Prostate gland (tissue), 2 donors: ENCODE results near the gene FAM180B. TPM values are rescaled to one million over a fixed set of nuclear protein-coding genes. Genes with fewer than 3 reads are reported as not detected.

Experiments
- DNase-seq: peaks from one replicate; pipeline ENCODE4 v3.0.0-alpha.2; 2019; ENCODE audit warnings: low spot score
- H3K27ac ChIP-seq, 2 donors: fragments of 200-600 bp; sonication (generic); 2 replicates each; pipeline ENCODE4 v1.5.1; 2017 to 2019
- H3K27me3 ChIP-seq: fragments of 200-600 bp; sonication (generic); replicated peaks from 2 replicates; pipeline ENCODE4 v1.5.1; 2019; ENCODE audit not compliant: insufficient read depth
- H3K36me3 ChIP-seq, 2 donors: fragments of 200-600 bp; sonication (generic); 1 replicate in 1 of 2; 2 replicates in 1 of 2; pipeline versions ENCODE4 v1.5.1 to v1.8.1; 2017 to 2019
- H3K4me1 ChIP-seq: fragments of 200-600 bp; sonication (generic); replicated peaks from 2 replicates; pipeline ENCODE4 v1.5.1; 2019
- H3K4me3 ChIP-seq, 2 donors: fragments of 200-600 bp; sonication (generic); 2 replicates each; pipeline ENCODE4 v1.5.1; 2017 to 2019
- H3K9me3 ChIP-seq: fragments of 200-600 bp; sonication (generic); 2 replicates; pipeline ENCODE4 v1.5.1; 2017
- POLR2A ChIP-seq: fragments of 450-650 bp; IDR thresholded peaks from one replicate; pipeline ENCODE4 v1.6.1; 2016; ENCODE audit warnings: antibody characterized with exemption, mild to moderate bottlenecking
- POLR2AphosphoS5 ChIP-seq: sonication (generic); formaldehyde crosslinking; IDR thresholded peaks from one replicate; pipeline ENCODE4 v1.6.1; 2017; ENCODE audit warnings: antibody characterized with exemption
- WGBS: methylation state at CpG from one replicate; pipeline ENCODE4 v1.1.5; 2018; 5-methylcytosine and 5-hydroxymethylcytosine counted together
- intact Hi-C: fragments of 100-400 bp; cut with DNase I; formaldehyde crosslinking; loops from one replicate; pipeline ENCODE4 v1.14.2; 2022
- total RNA-seq, 2 donors: library from RNA; depleted of rRNA; stranded (reverse); fragments of >200 nt; gene quantifications; one replicate each; pipeline ENCODE4 v1.1.0, GENCODE V29; 2016
- TF ChIP-seq, protein P1 (sequence below), 4 experiments: fragments of 200-600 bp in 2 of 4; fragments of 450-650 bp in 2 of 4; sonication (generic) in 2 of 4; IDR thresholded peaks; 1 replicate in 3 of 4; 2 replicates in 1 of 4; pipeline ENCODE4 v1.5.1; 2016 to 2019; ENCODE audit warnings: antibody characterized with exemption in 4 of 4, mild to moderate bottlenecking in 2 of 4, moderate library complexity in 2 of 4

The FAM180B gene
- total RNA-seq, 2 donors from 2014 or later, result not detected

DNA sequence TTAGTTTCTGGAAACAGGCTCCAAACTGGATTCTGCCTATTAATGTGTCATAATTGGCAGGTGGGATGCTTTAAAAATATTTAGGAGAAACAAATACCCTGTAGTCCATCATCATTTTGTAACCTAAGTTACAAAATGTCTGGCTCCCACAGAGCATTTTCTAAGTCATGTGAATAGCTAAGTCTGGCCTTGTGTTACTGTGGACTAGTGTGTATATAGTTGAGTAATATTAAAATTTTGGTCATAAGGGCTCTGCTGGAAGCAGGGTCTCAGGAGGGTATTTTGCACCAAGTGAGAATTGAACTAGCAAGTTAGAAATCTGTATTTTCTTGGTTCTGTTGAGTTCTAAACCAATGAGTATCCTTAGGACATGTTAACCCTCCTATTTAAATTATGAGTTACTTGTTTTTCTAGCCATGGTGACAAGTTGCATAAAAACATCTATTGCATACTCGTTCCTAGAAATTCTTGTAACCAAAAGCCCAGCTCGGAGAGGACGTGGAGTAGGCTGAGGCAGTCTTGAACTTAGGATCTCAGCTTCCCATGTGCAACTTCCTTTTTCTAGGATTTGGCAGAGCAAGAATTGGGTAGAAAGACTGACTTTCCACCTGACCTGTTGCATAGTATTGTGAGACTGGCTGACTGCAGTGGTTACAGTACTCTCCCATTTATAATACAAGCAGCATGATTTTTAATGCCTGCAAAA is 15.7 kb upstream of the FAM180B start:
- TF ChIP-seq POLR2A (no peak), POLR2AphosphoS5 (no peak)
- TF ChIP-seq, protein P1, sequence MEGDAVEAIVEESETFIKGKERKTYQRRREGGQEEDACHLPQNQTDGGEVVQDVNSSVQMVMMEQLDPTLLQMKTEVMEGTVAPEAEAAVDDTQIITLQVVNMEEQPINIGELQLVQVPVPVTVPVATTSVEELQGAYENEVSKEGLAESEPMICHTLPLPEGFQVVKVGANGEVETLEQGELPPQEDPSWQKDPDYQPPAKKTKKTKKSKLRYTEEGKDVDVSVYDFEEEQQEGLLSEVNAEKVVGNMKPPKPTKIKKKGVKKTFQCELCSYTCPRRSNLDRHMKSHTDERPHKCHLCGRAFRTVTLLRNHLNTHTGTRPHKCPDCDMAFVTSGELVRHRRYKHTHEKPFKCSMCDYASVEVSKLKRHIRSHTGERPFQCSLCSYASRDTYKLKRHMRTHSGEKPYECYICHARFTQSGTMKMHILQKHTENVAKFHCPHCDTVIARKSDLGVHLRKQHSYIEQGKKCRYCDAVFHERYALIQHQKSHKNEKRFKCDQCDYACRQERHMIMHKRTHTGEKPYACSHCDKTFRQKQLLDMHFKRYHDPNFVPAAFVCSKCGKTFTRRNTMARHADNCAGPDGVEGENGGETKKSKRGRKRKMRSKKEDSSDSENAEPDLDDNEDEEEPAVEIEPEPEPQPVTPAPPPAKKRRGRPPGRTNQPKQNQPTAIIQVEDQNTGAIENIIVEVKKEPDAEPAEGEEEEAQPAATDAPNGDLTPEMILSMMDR (IDR thresholded peaks at IDR 0.05), result no peak
- Histone ChIP-seq H3K27ac (no peak overlapping the region), H3K36me3 (no peaks in the 10 kb centered on the region), H3K27me3 (no peaks in the 10 kb centered on the region), H3K9me3 (no peaks in the 10 kb centered on the region), H3K4me1 (peaks cover 7% of the 10 kb centered on the region), H3K4me3 (no peak overlapping the region)
- no peak for DNase-seq
- 94% methylated on average over 3 of the region's 3 CpGs for WGBS
- intact Hi-C loops, result no loop called here

DNA sequence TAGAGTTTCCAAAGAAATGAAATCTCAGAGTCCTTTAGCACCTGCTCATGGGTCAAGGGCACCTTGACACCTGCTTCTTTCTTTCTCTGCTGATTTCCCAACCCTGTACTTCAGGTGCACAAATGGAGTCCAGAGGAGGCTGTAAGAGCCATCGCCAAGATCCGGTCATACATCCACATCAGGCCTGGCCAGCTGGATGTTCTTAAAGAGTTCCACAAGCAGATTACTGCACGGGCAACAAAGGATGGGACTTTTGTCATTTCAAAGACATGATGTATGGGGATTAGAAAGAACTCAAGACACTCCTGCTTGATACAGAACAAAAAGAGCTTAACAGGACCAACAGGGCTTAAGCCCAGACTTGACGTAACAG is 15.1 kb upstream of the FAM180B start:
- TF ChIP-seq POLR2A (no peak), POLR2AphosphoS5 (no peak)
- TF ChIP-seq, protein P1 (IDR thresholded peaks at IDR 0.05), result no peak
- WGBS, result 86% methylated on average over 4 of the region's 4 CpGs
- H3K4me1 ChIP-seq, result peaks cover 7% of the 10 kb centered on the region
- no peaks in the 10 kb centered on the region for H3K27me3 ChIP-seq
- H3K36me3 ChIP-seq, result no peaks in the 10 kb centered on the region
- no peak overlapping the region for H3K4me3 ChIP-seq
- H3K9me3 ChIP-seq, result no peaks in the 10 kb centered on the region
- DNase-seq, result no peak
- H3K27ac ChIP-seq, result no peak overlapping the region
- intact Hi-C loops, result no loop called here

DNA sequence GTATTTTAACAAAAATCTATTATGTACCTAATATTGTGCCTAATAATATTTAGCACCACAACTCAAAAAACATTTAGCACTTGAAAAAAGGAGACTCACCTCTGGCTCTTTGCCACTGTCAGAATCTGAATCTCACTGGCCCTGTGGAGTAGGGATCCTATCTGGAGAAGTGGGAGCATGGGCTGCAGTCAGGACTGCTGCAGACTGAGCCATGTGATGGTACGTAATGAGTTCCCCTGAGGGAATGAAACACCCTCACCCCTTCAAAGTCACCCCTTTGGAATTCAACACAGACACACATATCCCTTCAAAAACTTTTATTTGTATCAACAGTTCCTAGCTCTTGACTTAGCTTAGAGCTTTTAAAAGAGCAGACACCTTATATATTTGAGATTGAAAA is 14.6 kb upstream of the FAM180B start:
- TF ChIP-seq POLR2A, result no peak
- TF ChIP-seq, protein P1 (IDR thresholded peaks at IDR 0.05), result no peak
- no peak for TF ChIP-seq POLR2AphosphoS5
- Histone ChIP-seq H3K36me3 (no peaks in the 10 kb centered on the region), H3K4me1 (peaks cover 7% of the 10 kb centered on the region), H3K27ac (no peak overlapping the region), H3K27me3 (no peaks in the 10 kb centered on the region), H3K4me3 (no peak overlapping the region), H3K9me3 (no peaks in the 10 kb centered on the region)
- intact Hi-C loops, result no loop called here
- WGBS, result 71% methylated on average over 1 of the region's 1 CpG
- no peak for DNase-seq

DNA sequence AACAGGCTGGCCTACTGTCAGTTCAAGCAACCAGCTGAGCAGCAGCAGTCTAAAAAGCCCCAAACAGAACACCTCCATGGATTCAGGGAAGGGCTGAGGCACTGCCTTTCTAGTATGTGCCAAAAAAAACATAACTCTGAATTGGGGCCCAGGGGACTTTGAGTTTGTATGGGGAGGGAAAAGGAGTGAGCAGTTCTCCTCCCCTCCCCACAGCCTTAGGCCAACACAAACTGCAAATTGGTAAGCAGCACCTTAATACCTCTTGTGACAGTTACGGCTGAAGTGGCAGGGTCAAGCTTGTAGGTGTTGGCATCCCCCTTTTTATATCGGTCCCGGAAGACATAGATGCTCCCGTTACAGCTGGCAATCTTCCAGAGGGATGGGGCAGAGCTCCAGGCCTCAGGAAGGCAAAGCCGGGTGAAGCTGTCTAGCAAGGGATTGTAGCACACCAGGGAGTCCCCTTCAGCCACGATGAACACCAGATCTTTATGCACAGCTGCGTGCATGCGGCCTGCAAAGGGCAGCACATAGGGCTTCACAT is 13.7 kb upstream of the FAM180B start:
- Histone ChIP-seq H3K27me3 (no peaks in the 10 kb centered on the region), H3K27ac (no peak overlapping the region), H3K36me3 (no peaks in the 10 kb centered on the region), H3K9me3 (no peaks in the 10 kb centered on the region), H3K4me3 (no peak overlapping the region), H3K4me1 (peaks cover 14% of the 10 kb centered on the region)
- TF ChIP-seq, protein P1 (IDR thresholded peaks at IDR 0.05), result no peak
- no peak for TF ChIP-seq POLR2A
- no peak for TF ChIP-seq POLR2AphosphoS5
- intact Hi-C loops, result no loop called here
- no peak for DNase-seq
- 20% methylated on average over 8 of the region's 8 CpGs for WGBS

DNA sequence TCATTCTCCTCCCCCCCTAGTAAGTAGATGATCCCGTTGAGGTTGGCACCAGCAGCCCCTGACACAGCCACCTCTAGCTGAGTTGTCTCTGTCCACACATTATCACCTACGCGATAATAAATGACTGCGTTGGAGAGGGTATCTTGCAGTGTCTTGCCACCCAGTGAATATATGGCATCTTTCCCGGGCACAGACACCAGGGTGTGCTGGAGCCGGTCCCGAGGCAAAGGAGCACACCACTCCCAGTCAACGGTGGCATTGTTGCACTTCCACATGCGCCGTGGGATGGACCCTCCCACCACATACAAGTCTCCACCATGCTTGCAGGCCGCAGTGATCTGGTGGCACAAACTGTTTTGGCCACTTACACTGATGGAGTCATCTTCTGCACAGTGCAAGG is 13.2 kb upstream of the FAM180B start:
- Histone ChIP-seq H3K4me1 (peaks cover 19% of the 10 kb centered on the region), H3K36me3 (no peaks in the 10 kb centered on the region), H3K27ac (no peak overlapping the region), H3K9me3 (no peaks in the 10 kb centered on the region), H3K4me3 (no peak overlapping the region), H3K27me3 (no peaks in the 10 kb centered on the region)
- WGBS, result 49% methylated on average over 11 of the region's 11 CpGs
- intact Hi-C loops, result no loop called here
- no peak for DNase-seq
- TF ChIP-seq, protein P1 (IDR thresholded peaks at IDR 0.05), result no peak
- TF ChIP-seq POLR2A (no peak), POLR2AphosphoS5 (no peak)
